ENCODE results near the gene HFE. TPM values are rescaled to one million over a fixed set of nuclear protein-coding genes. Genes with fewer than 3 reads are reported as not detected.

HFE gene
- total and polyA plus RNA-seq, 10 of the 15 experiments (the other 5 are each of a cell fraction or from before 2014, with no cell fraction given), result 0.52 to 5.9 (median 1.7) TPM

DNA sequence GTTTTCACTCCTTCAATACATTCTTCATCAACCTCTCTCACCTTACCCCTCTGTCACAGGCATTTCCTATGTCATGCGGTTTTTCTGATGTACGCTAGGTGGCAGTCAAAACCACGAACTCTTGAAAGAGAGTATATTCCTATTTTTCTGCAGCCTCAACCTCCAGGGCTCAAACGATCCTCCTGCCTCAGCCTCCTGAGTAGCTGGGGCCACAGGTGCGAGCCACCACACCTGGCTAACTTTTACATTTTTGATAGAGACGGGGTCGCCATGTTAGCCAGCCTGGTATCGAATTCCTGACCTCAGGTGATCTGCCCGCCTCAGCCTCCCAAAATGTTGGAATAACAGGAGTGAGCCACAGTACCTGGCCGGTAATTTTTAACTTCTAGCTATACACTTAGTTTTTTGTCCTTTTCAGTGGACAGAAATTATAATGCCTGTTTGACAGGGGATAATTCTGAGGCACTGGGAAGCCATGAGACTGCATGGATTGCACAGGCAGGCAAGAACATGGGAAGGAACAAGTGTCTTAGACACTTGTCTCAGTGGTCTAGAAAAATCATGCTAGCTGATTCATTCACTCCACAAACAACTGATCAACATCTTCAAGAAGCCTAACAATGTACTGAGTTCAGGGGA, 22.5 kb upstream of the HFE start (continued):
- no peak for TF ChIP-seq JUND (IDR thresholded peaks at IDR 0.05; ENCODE audit: low read depth, low read length)
- TF ChIP-seq, protein P1, sequence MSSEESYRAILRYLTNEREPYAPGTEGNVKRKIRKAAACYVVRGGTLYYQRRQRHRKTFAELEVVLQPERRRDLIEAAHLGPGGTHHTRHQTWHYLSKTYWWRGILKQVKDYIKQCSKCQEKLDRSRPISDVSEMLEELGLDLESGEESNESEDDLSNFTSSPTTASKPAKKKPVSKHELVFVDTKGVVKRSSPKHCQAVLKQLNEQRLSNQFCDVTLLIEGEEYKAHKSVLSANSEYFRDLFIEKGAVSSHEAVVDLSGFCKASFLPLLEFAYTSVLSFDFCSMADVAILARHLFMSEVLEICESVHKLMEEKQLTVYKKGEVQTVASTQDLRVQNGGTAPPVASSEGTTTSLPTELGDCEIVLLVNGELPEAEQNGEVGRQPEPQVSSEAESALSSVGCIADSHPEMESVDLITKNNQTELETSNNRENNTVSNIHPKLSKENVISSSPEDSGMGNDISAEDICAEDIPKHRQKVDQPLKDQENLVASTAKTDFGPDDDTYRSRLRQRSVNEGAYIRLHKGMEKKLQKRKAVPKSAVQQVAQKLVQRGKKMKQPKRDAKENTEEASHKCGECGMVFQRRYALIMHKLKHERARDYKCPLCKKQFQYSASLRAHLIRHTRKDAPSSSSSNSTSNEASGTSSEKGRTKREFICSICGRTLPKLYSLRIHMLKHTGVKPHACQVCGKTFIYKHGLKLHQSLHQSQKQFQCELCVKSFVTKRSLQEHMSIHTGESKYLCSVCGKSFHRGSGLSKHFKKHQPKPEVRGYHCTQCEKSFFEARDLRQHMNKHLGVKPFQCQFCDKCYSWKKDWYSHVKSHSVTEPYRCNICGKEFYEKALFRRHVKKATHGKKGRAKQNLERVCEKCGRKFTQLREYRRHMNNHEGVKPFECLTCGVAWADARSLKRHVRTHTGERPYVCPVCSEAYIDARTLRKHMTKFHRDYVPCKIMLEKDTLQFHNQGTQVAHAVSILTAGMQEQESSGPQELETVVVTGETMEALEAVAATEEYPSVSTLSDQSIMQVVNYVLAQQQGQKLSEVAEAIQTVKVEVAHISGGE (CRISPR knock-in tag; IDR thresholded peaks at IDR 0.05), result no peak
- peak; percentile 93 for TF ChIP-seq RUNX3 (IDR thresholded peaks at IDR 0.05; ENCODE audit: low read length)
- TF ChIP-seq, protein P2, sequence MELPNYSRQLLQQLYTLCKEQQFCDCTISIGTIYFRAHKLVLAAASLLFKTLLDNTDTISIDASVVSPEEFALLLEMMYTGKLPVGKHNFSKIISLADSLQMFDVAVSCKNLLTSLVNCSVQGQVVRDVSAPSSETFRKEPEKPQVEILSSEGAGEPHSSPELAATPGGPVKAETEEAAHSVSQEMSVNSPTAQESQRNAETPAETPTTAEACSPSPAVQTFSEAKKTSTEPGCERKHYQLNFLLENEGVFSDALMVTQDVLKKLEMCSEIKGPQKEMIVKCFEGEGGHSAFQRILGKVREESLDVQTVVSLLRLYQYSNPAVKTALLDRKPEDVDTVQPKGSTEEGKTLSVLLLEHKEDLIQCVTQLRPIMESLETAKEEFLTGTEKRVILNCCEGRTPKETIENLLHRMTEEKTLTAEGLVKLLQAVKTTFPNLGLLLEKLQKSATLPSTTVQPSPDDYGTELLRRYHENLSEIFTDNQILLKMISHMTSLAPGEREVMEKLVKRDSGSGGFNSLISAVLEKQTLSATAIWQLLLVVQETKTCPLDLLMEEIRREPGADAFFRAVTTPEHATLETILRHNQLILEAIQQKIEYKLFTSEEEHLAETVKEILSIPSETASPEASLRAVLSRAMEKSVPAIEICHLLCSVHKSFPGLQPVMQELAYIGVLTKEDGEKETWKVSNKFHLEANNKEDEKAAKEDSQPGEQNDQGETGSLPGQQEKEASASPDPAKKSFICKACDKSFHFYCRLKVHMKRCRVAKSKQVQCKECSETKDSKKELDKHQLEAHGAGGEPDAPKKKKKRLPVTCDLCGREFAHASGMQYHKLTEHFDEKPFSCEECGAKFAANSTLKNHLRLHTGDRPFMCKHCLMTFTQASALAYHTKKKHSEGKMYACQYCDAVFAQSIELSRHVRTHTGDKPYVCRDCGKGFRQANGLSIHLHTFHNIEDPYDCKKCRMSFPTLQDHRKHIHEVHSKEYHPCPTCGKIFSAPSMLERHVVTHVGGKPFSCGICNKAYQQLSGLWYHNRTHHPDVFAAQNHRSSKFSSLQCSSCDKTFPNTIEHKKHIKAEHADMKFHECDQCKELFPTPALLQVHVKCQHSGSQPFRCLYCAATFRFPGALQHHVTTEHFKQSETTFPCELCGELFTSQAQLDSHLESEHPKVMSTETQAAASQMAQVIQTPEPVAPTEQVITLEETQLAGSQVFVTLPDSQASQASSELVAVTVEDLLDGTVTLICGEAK (IDR thresholded peaks at IDR 0.05; ENCODE audit: borderline replicate concordance), result no peak
- TF ChIP-seq, protein P3, sequence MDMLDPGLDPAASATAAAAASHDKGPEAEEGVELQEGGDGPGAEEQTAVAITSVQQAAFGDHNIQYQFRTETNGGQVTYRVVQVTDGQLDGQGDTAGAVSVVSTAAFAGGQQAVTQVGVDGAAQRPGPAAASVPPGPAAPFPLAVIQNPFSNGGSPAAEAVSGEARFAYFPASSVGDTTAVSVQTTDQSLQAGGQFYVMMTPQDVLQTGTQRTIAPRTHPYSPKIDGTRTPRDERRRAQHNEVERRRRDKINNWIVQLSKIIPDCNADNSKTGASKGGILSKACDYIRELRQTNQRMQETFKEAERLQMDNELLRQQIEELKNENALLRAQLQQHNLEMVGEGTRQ (IDR thresholded peaks at IDR 0.05; ENCODE audit: borderline replicate concordance, low read depth, low read length), result no peak
- no peak for TF ChIP-seq SP1 (IDR thresholded peaks at IDR 0.05; ENCODE audit: low read depth, low read length)
- TF ChIP-seq, protein P4, sequence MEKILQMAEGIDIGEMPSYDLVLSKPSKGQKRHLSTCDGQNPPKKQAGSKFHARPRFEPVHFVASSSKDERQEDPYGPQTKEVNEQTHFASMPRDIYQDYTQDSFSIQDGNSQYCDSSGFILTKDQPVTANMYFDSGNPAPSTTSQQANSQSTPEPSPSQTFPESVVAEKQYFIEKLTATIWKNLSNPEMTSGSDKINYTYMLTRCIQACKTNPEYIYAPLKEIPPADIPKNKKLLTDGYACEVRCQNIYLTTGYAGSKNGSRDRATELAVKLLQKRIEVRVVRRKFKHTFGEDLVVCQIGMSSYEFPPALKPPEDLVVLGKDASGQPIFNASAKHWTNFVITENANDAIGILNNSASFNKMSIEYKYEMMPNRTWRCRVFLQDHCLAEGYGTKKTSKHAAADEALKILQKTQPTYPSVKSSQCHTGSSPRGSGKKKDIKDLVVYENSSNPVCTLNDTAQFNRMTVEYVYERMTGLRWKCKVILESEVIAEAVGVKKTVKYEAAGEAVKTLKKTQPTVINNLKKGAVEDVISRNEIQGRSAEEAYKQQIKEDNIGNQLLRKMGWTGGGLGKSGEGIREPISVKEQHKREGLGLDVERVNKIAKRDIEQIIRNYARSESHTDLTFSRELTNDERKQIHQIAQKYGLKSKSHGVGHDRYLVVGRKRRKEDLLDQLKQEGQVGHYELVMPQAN (conservative IDR thresholded peaks at IDR 0.05), result 0 out of 2 replicates have a peak, but pooled peaks have one; percentile 46
- TF ChIP-seq TCF3 (IDR thresholded peaks at IDR 0.05; ENCODE audit: borderline replicate concordance, insufficient read depth, low read depth, low read length), result no peak
- peak; percentile 71 to 84 for TF ChIP-seq IKZF2 (IDR thresholded peaks at IDR 0.05)
- TF ChIP-seq, protein P5, sequence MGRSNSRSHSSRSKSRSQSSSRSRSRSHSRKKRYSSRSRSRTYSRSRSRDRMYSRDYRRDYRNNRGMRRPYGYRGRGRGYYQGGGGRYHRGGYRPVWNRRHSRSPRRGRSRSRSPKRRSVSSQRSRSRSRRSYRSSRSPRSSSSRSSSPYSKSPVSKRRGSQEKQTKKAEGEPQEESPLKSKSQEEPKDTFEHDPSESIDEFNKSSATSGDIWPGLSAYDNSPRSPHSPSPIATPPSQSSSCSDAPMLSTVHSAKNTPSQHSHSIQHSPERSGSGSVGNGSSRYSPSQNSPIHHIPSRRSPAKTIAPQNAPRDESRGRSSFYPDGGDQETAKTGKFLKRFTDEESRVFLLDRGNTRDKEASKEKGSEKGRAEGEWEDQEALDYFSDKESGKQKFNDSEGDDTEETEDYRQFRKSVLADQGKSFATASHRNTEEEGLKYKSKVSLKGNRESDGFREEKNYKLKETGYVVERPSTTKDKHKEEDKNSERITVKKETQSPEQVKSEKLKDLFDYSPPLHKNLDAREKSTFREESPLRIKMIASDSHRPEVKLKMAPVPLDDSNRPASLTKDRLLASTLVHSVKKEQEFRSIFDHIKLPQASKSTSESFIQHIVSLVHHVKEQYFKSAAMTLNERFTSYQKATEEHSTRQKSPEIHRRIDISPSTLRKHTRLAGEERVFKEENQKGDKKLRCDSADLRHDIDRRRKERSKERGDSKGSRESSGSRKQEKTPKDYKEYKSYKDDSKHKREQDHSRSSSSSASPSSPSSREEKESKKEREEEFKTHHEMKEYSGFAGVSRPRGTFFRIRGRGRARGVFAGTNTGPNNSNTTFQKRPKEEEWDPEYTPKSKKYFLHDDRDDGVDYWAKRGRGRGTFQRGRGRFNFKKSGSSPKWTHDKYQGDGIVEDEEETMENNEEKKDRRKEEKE (IDR thresholded peaks at IDR 0.05), result 0 out of 2 replicates have a peak, but pooled peaks have one; percentile 8
- no peak for TF ChIP-seq FOXM1 (IDR thresholded peaks at IDR 0.05; ENCODE audit: low read depth, low read length)
- TF ChIP-seq, protein P6, sequence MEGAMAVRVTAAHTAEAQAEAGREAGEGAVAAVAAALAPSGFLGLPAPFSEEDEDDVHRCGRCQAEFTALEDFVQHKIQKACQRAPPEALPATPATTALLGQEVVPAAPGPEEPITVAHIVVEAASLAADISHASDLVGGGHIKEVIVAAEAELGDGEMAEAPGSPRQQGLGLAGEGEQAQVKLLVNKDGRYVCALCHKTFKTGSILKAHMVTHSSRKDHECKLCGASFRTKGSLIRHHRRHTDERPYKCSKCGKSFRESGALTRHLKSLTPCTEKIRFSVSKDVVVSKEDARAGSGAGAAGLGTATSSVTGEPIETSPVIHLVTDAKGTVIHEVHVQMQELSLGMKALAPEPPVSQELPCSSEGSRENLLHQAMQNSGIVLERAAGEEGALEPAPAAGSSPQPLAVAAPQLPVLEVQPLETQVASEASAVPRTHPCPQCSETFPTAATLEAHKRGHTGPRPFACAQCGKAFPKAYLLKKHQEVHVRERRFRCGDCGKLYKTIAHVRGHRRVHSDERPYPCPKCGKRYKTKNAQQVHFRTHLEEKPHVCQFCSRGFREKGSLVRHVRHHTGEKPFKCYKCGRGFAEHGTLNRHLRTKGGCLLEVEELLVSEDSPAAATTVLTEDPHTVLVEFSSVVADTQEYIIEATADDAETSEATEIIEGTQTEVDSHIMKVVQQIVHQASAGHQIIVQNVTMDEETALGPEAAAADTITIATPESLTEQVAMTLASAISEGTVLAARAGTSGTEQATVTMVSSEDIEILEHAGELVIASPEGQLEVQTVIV (IDR thresholded peaks at IDR 0.05; ENCODE audit: borderline replicate concordance, partially characterized antibody), result no peak

All from GM12878 (cell line).